ENCODE data around the gene SRCAP.

The SRCAP gene

DNA sequence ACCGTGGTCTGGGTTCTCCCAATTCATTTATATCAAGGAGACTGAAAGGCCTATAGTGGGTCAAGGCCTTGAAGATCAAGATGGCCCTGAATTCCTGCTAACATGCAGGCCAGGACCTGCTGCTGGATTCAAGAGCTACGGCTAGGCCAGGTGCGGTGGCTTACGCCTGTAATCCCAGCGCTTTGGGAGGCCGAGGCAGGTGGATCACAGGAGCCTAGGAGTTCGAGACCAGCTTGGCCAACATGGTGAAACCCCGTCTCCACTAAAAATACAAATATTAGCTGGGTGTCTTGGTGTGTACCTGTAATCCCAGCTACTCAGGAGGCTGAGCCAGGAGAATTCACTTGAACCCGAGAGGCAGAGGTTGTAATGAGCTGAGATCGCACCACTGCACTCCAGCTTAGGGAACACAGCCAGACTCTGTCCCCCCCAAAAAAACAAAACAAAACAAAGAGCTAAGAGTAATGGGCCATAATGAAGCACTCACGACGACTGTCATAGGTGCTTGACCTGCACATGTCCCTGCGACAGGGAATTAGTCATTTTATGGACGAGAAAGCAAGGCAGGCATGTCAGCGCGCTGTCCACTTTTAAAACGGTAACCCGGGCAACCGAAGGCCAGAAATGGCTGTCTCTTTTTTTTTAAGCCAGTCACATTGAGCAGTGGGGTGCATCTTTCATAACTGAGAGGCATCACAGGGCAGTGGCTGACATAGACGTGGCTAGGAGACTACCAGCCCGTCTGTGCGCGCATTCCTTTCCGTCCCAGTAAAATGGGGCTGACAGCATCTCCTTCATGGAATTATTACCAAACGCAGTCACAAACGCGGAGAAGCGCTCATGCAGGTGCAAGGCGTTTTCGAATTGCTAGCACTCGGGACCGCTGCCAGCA is 41.8 kb upstream of the SRCAP start:
- H3K27me3 ChIP-seq (ENCODE audit: control insufficient read depth, insufficient read depth, low read length), result peaks cover 31% of the 10 kb centered on the region
- H3K4me1 ChIP-seq (ENCODE audit: control insufficient read depth, insufficient read depth, low read length), result peaks cover 6% of the 10 kb centered on the region; the same call in 1 of the 2 replicates
- H3K4me3 ChIP-seq (ENCODE audit: low read depth, low read length), result peak overlapping the region; percentile 84
- no peak overlapping the region for H3K27ac ChIP-seq (ENCODE audit: low read depth, low read length)
- peak overlapping the region; percentile 57 for H3K9ac ChIP-seq (ENCODE audit: low read length)
- H3K9me3 ChIP-seq (ENCODE audit: control insufficient read depth, insufficient read depth, low read depth, low read length), result no peaks in the 10 kb centered on the region
- peaks cover 29% of the 10 kb centered on the region for H3K36me3 ChIP-seq (ENCODE audit: control insufficient read depth, insufficient read depth, low read length)

DNA sequence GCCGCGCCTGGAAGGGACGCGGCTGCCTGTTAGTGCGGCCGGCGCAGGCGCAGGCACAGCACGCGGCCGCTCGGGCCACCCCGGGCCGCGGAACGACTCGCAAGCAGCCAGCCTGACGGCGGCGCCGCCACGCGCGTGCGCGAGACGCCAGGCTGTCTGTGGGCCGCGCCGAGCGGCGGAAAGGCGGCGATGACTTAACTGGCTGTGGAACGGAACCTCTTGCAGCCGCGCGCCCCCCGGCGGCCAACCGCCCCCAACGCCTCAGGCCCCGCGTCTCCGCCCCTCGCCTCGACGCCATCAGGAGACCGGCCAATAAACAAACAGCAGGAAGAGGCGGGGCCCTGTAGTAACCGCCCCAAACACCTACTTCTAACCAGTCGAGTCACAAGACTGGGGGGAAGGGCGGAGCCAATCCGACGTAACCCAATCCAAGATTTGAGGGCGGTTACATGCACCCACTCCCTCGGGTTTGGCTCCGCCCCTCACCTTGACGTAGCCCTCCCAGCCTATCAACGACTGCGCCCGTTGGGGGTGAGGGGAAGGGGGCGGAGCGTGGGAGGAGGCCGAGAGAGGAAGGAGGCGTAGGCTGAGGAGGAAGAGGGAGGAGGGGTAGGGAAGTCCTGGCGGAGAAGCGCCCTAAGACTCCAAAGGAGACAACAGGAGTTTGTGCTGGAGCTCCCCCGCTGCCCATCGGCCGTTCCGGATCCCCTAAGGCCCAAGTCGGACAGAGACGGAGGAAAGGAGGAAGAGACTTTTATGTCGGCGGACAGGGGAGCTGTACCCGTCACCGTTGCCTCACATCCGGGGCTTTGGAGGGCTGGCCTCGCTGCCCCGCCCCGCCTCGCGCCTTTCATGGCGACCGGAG is 40.9 kb upstream of the SRCAP start, which contains the start of gene FBRS:
FBRS (plus strand) TSS at position 566 of the 865 bp plus-strand sequence. CDS start 1,088 bp downstream, outside the sequence.
- Histone ChIP-seq H3K4me3 (ENCODE audit: low read depth, low read length) (peak within 1 kb of the TSS; percentile 84), H3K27ac (ENCODE audit: low read depth, low read length) (peak within 1 kb of the TSS; percentile 42; the same call in 1 of the 2 replicates), H3K27me3 (ENCODE audit: control insufficient read depth, insufficient read depth, low read length) (peaks cover 35% of the 10 kb centered on the region), H3K36me3 (ENCODE audit: control insufficient read depth, insufficient read depth, low read length) (peaks cover 36% of the 10 kb centered on the region), H3K9ac (ENCODE audit: low read length) (peak within 1 kb of the TSS; percentile 87), H3K4me1 (ENCODE audit: control insufficient read depth, insufficient read depth, low read length) (peaks cover 6% of the 10 kb centered on the region; the same call in 1 of the 2 replicates), H3K9me3 (ENCODE audit: control insufficient read depth, insufficient read depth, low read depth, low read length) (no peaks in the 10 kb centered on the region)

DNA sequence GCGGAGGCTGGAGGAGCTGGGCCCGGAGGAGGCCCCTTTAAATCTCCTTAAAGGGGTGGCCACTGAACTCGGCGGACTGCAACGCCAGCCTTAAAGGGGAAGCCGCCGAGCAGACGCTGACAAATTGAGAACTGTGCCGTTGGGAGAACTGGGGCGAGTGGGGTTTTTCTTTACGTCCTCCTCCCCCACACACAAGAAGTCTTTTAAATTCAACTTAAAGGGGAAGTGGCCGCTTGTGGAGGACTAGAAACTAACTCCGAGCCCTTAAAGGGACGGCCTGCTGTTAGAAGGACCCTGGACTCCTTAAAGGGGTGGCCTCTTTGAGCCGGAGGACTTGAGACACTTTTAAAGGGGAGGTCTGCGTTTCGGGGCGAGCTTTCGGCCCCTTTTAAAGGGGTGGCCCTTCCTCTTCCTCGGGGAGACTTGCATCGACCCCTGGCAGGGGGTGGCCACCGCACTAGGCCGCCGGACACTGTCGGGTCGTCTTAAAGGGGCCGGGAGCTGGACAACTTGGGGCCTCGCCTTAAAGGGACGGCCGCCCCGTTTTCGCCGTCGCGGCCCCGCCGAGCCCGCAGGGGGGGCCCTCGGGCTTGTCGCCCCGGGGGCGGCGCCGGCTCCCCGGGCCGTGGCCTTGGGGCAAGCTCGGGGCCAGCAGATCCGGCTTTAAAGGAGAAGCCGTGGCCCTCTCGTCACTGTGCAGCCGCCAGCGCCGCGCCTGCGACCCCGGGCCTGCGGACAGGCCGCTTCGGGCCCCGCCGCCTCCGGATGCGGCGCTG is 40.1 kb upstream of the SRCAP start:
- Histone ChIP-seq H3K9ac (ENCODE audit: low read length) (peak overlapping the region; percentile 87), H3K36me3 (ENCODE audit: control insufficient read depth, insufficient read depth, low read length) (peaks cover 43% of the 10 kb centered on the region), H3K27me3 (ENCODE audit: control insufficient read depth, insufficient read depth, low read length) (peaks cover 43% of the 10 kb centered on the region), H3K9me3 (ENCODE audit: control insufficient read depth, insufficient read depth, low read depth, low read length) (no peaks in the 10 kb centered on the region), H3K27ac (ENCODE audit: low read depth, low read length) (peak overlapping the region; percentile 42; the same call in 1 of the 2 replicates), H3K4me1 (ENCODE audit: control insufficient read depth, insufficient read depth, low read length) (peaks cover 6% of the 10 kb centered on the region; the same call in 1 of the 2 replicates), H3K4me3 (ENCODE audit: low read depth, low read length) (peak overlapping the region; percentile 84)

DNA sequence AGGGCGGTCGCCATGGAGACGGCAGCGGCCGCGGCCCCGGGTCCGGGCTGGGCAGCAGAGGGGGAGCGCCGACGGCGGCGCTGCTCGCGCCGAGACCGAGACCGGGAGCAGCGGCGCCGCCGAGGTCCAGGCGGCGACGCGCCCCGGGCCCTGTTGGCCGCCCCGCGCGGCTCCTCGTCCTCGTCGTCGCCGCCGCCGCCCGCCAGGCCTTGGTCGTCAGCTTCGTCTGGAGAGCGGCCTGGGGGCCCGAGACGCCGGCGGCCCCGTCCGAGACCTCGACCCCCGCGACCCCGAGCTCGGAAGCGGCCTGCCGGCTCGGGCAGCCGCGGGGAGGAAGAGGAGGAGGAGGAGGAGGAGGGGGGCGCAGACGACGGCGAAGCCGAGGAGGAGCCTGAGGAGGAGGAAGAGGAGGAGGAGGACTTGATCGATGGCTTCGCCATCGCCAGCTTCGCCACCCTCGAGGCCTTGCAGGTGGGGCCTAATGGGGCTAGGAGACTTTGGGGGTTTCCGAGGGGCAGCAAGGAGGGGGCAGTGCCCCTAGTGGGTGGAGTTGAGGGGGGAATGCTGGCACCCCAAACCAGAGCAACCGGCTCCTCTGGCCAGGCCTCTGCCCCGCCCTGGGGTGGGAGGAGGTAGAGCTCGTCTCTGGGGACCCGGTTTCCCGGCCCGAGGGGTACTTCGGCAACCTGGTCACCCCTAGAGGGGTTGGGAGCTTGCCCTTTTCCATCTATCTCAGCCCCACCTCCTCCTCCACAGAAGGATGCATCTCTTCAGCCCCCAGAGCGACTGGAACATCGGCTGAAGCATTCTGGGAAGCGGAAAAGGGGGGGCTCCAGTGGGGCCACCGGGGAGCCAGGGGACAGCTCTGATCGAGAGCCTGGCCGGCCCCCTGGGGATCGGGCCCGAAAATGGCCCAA is 39.2 kb upstream of the SRCAP start:
- Histone ChIP-seq H3K27me3 (ENCODE audit: control insufficient read depth, insufficient read depth, low read length) (peaks cover 48% of the 10 kb centered on the region), H3K4me1 (ENCODE audit: control insufficient read depth, insufficient read depth, low read length) (peaks cover 6% of the 10 kb centered on the region; the same call in 1 of the 2 replicates), H3K36me3 (ENCODE audit: control insufficient read depth, insufficient read depth, low read length) (peaks cover 44% of the 10 kb centered on the region), H3K9me3 (ENCODE audit: control insufficient read depth, insufficient read depth, low read depth, low read length) (no peaks in the 10 kb centered on the region), H3K27ac (ENCODE audit: low read depth, low read length) (no peak overlapping the region), H3K4me3 (ENCODE audit: low read depth, low read length) (peak overlapping the region; percentile 84), H3K9ac (ENCODE audit: low read length) (peak overlapping the region; percentile 87)

DNA sequence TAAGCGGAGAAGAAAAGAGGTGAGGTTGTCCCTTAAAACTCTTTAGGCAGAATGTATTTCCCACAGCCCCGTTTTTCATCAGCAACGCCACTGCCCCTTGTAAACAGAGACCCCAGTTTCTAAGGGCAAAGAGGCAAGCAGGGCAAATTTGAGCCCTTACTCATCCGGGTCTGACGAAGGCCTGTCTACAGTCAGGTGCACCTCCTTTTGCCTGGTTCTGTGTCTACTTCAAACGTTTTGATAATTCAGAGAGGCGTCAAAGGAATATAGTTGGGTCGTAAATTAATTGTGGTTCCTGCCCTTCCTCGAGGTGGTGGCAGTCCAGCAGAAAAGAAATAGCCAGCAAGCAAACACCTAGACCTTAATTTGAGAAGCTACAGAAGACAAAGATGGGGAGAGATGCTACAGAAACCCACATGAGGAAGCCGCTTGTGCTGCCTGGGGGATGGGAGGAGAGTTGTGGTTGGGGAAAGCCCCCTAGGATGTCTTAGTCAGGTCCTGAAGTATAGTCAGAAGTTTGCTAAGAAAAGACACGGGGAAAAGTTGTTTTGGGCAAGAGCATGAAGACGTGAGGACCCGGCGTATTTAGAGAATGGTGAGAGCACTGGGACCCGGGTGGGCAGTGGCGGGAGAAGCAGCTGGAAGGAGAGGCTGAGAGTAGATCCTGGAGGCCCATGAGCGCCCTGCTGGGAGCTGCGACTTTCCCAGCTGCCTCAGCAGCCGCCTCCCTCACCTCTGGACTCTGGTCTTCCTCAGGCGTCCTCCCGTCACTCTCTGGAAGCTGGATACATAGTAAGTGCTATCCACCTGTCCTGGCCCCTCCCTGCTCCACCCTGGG is 38.3 kb upstream of the SRCAP start:
- Histone ChIP-seq H3K27ac (ENCODE audit: low read depth, low read length) (no peak overlapping the region), H3K9me3 (ENCODE audit: control insufficient read depth, insufficient read depth, low read depth, low read length) (no peaks in the 10 kb centered on the region), H3K9ac (ENCODE audit: low read length) (no peak overlapping the region), H3K4me3 (ENCODE audit: low read depth, low read length) (peak overlapping the region; percentile 84), H3K36me3 (ENCODE audit: control insufficient read depth, insufficient read depth, low read length) (peaks cover 44% of the 10 kb centered on the region), H3K4me1 (ENCODE audit: control insufficient read depth, insufficient read depth, low read length) (peaks cover 6% of the 10 kb centered on the region; the same call in 1 of the 2 replicates), H3K27me3 (ENCODE audit: control insufficient read depth, insufficient read depth, low read length) (peaks cover 57% of the 10 kb centered on the region)

DNA sequence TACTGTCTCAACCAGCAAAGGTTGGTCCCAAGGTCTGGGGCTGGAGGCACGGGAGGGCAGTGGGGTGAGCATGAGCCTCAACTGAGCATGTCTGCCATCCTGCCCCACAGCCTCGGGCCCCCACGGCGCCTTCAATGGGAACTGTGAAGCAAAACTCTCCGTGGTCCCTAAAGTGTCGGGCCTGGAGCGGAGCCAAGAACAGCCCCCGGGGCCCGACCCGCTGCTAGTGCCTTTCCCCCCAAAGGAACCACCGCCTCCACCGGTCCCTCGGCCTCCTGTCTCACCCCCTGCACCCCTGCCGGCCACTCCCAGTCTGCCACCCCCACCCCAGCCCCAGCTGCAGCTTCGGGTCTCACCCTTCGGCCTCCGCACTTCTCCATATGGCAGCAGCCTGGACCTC is 36.5 kb upstream of the SRCAP start:
- Histone ChIP-seq H3K9me3 (ENCODE audit: control insufficient read depth, insufficient read depth, low read depth, low read length) (no peaks in the 10 kb centered on the region), H3K36me3 (ENCODE audit: control insufficient read depth, insufficient read depth, low read length) (peaks cover 57% of the 10 kb centered on the region), H3K4me1 (ENCODE audit: control insufficient read depth, insufficient read depth, low read length) (peaks cover 2% of the 10 kb centered on the region; the same call in 1 of the 2 replicates), H3K27me3 (ENCODE audit: control insufficient read depth, insufficient read depth, low read length) (peaks cover 75% of the 10 kb centered on the region), H3K4me3 (ENCODE audit: low read depth, low read length) (no peak overlapping the region), H3K27ac (ENCODE audit: low read depth, low read length) (no peak overlapping the region), H3K9ac (ENCODE audit: low read length) (no peak overlapping the region)

DNA sequence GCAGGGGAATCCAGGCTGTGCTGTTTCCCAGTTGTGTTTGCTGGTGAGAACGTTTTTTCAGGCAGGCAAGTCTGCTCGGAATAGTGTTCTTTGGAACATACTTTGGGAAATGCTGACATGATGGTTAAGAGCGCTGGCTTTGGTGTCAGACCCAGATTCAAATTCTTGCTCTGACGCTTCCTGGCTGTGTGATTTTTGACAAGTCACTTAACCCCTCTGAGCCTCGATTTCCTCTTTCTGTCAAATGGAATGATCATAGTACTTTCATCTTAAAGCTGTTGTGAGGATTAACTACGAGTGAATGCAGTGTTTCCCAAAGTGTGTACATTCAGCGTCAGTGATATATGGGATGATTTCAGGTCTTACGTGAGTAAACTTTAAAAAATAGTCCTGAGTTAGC is 35.9 kb upstream of the SRCAP start:
- Histone ChIP-seq H3K27ac (ENCODE audit: low read depth, low read length) (no peak overlapping the region), H3K9me3 (ENCODE audit: control insufficient read depth, insufficient read depth, low read depth, low read length) (no peaks in the 10 kb centered on the region), H3K27me3 (ENCODE audit: control insufficient read depth, insufficient read depth, low read length) (peaks cover 81% of the 10 kb centered on the region), H3K36me3 (ENCODE audit: control insufficient read depth, insufficient read depth, low read length) (peaks cover 63% of the 10 kb centered on the region), H3K9ac (ENCODE audit: low read length) (no peak overlapping the region), H3K4me1 (ENCODE audit: control insufficient read depth, insufficient read depth, low read length) (no peaks in the 10 kb centered on the region), H3K4me3 (ENCODE audit: low read depth, low read length) (no peak overlapping the region)

DNA sequence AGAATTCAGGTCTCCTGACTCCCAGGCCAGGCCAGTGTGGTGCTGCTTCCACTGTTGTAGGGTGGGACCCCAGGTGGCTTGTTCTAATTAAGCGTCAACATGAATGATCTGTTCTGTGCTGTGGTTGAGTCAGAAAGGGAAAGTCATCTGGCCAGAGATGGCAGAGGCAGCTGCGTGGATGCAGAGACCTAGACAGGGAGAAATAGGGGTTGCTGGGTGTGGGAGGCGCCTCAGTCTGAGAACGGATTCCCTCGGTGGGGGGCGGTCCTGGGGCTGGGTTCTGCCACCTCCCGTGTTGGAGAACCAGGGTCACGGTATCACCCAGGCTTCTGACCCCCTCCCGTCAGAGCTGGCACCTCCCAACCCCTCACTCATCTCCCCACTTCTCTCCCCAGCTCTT is 35.2 kb upstream of the SRCAP start:
- no peak overlapping the region for H3K4me3 ChIP-seq (ENCODE audit: low read depth, low read length)
- no peaks in the 10 kb centered on the region for H3K9me3 ChIP-seq (ENCODE audit: control insufficient read depth, insufficient read depth, low read depth, low read length)
- no peak overlapping the region for H3K9ac ChIP-seq (ENCODE audit: low read length)
- no peak overlapping the region for H3K27ac ChIP-seq (ENCODE audit: low read depth, low read length)
- H3K36me3 ChIP-seq (ENCODE audit: control insufficient read depth, insufficient read depth, low read length), result peaks cover 66% of the 10 kb centered on the region
- peaks cover 88% of the 10 kb centered on the region for H3K27me3 ChIP-seq (ENCODE audit: control insufficient read depth, insufficient read depth, low read length)
- H3K4me1 ChIP-seq (ENCODE audit: control insufficient read depth, insufficient read depth, low read length), result no peaks in the 10 kb centered on the region

DNA sequence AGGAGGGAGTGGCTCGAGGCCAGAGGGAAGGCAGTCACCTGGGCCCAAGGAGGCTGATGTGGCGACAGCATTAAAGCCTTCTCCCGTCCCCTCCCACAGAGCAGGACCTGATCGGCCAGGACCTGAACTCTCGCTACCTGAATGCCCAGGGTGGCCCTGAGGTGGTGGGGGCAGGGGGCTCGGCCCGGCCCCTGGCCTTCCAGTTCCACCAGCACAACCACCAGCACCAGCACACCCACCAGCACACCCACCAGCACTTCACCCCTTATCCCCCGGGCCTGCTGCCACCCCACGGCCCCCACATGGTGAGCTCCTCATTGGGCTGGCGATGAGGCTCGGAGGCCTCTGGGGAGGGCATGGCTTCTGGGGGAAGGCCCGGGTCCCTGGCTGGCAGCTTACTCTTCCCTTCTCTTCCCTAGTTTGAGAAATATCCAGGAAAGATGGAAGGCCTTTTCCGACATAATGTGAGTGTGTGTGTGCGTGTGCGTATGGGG is 34.3 kb upstream of the SRCAP start:
- Histone ChIP-seq H3K27ac (ENCODE audit: low read depth, low read length) (no peak overlapping the region), H3K4me1 (ENCODE audit: control insufficient read depth, insufficient read depth, low read length) (no peaks in the 10 kb centered on the region), H3K27me3 (ENCODE audit: control insufficient read depth, insufficient read depth, low read length) (peaks cover 95% of the 10 kb centered on the region), H3K9me3 (ENCODE audit: control insufficient read depth, insufficient read depth, low read depth, low read length) (no peaks in the 10 kb centered on the region), H3K36me3 (ENCODE audit: control insufficient read depth, insufficient read depth, low read length) (peaks cover 68% of the 10 kb centered on the region), H3K9ac (ENCODE audit: low read length) (no peak overlapping the region), H3K4me3 (ENCODE audit: low read depth, low read length) (no peak overlapping the region)
